HG02763 (cell line): Measurements from ENCODE around the gene RNF212B.

ENCODE experiments used
- ATAC-seq: cut with Tn5 transposase; IDR thresholded peaks from one replicate; pipeline ENCODE4 v1.9.1; 2021; ENCODE audit warnings: mild to moderate bottlenecking, moderate library complexity; ENCODE audit not compliant: unreplicated experiment

Gene RNF212B

DNA sequence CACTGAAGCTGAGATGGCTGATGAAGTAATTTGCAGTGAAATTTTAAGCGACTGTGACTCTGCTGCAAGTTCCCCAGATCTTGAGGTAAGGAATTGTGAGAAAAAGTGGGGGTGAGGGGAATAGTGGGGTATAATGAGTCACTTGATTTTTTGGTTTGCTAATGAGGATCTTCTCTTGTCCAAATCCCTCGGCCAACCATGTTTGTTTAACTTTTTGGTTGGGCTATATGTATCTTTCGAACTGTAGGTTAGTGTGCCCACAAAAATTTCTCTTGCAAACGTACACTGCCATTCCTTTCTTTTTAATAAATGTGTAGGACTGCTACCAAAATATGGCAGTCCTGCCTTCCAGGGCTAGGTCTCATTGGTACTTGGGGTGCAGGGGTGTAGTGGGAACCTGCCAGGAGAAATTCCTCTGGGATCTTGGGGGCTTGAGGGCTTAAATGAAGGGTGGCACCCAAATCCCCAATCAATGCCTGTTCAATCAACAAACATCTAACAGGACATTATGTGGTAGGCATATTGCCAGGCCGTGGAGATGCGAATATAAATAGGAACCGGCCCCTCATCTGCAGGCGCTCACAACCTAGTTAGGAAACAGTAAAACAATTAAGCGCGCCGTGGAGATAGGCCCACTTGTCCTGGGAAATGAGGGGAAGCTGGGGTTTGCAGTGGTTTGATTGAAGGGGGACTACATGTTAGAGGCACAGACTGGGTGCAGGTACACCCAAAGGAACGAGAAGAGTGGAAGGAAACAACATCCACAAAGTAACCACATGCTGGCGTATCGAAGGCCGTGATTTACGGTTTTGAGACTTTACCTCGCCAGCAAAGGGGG, 82.2 kb downstream of the RNF212B start:
- no peak for ATAC-seq

- ATAC-seq: peak; percentile 90
These were observed 83.1 kb downstream of the RNF212B start, which contains the start of gene PABPN1 for GRCh38 chr14:23320584-23321571. TSS of gene PABPN1 (plus strand) at chr14:23321457. CDS start at chr14:23321470, 13 bp downstream.

DNA sequence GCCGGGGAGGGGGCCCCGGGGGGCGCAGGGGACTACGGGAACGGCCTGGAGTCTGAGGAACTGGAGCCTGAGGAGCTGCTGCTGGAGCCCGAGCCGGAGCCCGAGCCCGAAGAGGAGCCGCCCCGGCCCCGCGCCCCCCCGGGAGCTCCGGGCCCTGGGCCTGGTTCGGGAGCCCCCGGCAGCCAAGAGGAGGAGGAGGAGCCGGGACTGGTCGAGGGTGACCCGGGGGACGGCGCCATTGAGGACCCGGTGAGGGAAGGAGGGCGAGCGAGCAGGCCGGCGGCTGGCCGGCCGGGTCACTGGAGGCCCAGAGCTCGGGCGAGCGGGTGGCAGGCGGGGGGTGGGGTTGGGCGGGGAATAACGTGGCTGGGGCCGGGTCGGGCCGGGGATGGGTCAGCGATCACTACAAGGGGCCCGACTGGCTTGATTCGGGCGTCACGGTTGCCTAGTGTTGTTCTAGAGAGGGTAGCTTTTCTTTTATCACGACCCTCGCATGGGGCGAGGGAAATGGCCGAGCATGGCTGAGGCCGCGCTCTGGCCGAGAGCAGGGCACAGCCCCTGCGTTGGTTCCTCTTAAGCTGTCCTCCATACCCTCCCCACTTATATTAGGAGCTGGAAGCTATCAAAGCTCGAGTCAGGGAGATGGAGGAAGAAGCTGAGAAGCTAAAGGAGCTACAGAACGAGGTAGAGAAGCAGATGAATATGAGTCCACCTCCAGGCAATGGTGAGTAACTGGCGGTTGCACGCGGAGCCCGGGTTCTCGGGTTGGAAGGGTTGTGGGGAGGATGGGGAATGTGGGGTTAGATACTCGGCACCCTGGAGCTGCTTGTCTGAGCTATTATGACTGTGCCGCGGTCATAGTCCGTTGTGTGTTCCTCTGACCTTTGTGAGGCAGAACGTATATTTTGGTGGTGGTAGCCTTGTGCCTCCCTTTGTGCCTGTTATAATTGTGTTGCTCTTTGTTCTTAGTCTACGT, 84.1 kb downstream of the RNF212B start:
- ATAC-seq: peak; percentile 7
